Breast epithelium (tissue), 4 donors: ENCODE results near the gene FAM221B. TPM values are rescaled to one million over a fixed set of nuclear protein-coding genes. Genes with fewer than 3 reads are reported as not detected.

Experiments used
- DNase-seq, 2 donors: peaks; one replicate each; pipeline ENCODE4 v3.0.0-alpha.2; 2019; ENCODE audit warnings: low spot score in 2 of 2
- H3K27ac ChIP-seq, 2 donors: fragments of 200-600 bp; sonication (generic) in 1 of 2; one replicate each; pipeline ENCODE4 v1.5.1; 2016 to 2019; ENCODE audit warnings: mild to moderate bottlenecking in 1 of 2
- H3K27me3 ChIP-seq, 2 donors: fragments of 200-600 bp; sonication (generic) in 1 of 2; one replicate each; pipeline versions ENCODE4 v1.5.1 to v1.6.0; 2017 to 2019; ENCODE audit warnings: control low read depth in 1 of 2, mild to moderate bottlenecking in 1 of 2
- H3K36me3 ChIP-seq: fragments of 200-600 bp; one replicate; pipeline ENCODE4 v1.5.1; 2019
- H3K4me1 ChIP-seq, 2 donors: fragments of 200-600 bp; sonication (generic); one replicate each; pipeline ENCODE4 v1.5.1; 2016 to 2019; ENCODE audit warnings: control low read depth in 1 of 2
- H3K4me3 ChIP-seq, 3 donors: fragments of 200-600 bp; sonication (generic); 1 replicate in 2 of 3; 2 replicates in 1 of 3; pipeline ENCODE4 v1.5.1; 2016 to 2019; ENCODE audit warnings: mild to moderate bottlenecking in 3 of 3, moderate library complexity in 2 of 3
- H3K9me3 ChIP-seq, 2 donors: fragments of 200-600 bp; sonication (generic) in 1 of 2; one replicate each; pipeline ENCODE4 v1.5.1; 2016 to 2019; ENCODE audit warnings: control low read depth in 1 of 2
- POLR2A ChIP-seq: fragments of 450-650 bp; IDR thresholded peaks from one replicate; pipeline ENCODE4 v1.6.1; 2016; ENCODE audit warnings: antibody characterized with exemption, mild to moderate bottlenecking, moderate library complexity
- POLR2AphosphoS5 ChIP-seq, 3 donors: sonication (generic); formaldehyde crosslinking; IDR thresholded peaks; one replicate each; pipeline ENCODE4 v1.6.1; 2017; ENCODE audit warnings: antibody characterized with exemption in 3 of 3
- intact Hi-C: fragments of 100-400 bp; cut with DNase I; formaldehyde crosslinking; loops from one replicate; pipeline ENCODE4 v1.15.1; 2023; ENCODE audit warnings: low total_unique reads
- total RNA-seq, 3 donors: library from RNA; depleted of rRNA; stranded (reverse); fragments of >200 nt; gene quantifications; one replicate each; pipeline ENCODE4 v1.1.0, GENCODE V29; 2016
- TF ChIP-seq, protein P1 (sequence below), 3 donors: fragments of 450-650 bp; IDR thresholded peaks; one replicate each; pipeline ENCODE4 v1.5.1; 2016 to 2017; ENCODE audit warnings: antibody characterized with exemption in 3 of 3, mild to moderate bottlenecking in 3 of 3, moderate library complexity in 3 of 3

The FAM221B gene
- total RNA-seq, 3 donors from 2014 or later, result 0.15 TPM; not detected in 2

GRCh38 chr9:35818341-35818740 is 10.2 kb downstream of the FAM221B start:
- H3K4me1 ChIP-seq, result peaks cover 7% of the 10 kb centered on the region in 2 donors
- TF ChIP-seq, protein P1, sequence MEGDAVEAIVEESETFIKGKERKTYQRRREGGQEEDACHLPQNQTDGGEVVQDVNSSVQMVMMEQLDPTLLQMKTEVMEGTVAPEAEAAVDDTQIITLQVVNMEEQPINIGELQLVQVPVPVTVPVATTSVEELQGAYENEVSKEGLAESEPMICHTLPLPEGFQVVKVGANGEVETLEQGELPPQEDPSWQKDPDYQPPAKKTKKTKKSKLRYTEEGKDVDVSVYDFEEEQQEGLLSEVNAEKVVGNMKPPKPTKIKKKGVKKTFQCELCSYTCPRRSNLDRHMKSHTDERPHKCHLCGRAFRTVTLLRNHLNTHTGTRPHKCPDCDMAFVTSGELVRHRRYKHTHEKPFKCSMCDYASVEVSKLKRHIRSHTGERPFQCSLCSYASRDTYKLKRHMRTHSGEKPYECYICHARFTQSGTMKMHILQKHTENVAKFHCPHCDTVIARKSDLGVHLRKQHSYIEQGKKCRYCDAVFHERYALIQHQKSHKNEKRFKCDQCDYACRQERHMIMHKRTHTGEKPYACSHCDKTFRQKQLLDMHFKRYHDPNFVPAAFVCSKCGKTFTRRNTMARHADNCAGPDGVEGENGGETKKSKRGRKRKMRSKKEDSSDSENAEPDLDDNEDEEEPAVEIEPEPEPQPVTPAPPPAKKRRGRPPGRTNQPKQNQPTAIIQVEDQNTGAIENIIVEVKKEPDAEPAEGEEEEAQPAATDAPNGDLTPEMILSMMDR (IDR thresholded peaks at IDR 0.05), result no peak
- TF ChIP-seq POLR2AphosphoS5 (IDR thresholded peaks at IDR 0.05) (no peak), POLR2A (no peak)
- H3K27ac ChIP-seq, result no peak overlapping the region
- no peak for DNase-seq
- intact Hi-C loops, result no loop called here
- no peaks in the 10 kb centered on the region for H3K36me3 ChIP-seq
- H3K4me3 ChIP-seq, result no peak overlapping the region
- H3K27me3 ChIP-seq, result no peaks in the 10 kb centered on the region
- no peaks in the 10 kb centered on the region for H3K9me3 ChIP-seq

GRCh38 chr9:35816708-35817107 is 11.8 kb downstream of the FAM221B start:
- Histone ChIP-seq H3K36me3 (no peaks in the 10 kb centered on the region), H3K27ac (no peak overlapping the region), H3K9me3 (no peaks in the 10 kb centered on the region), H3K4me3 (no peak overlapping the region), H3K27me3 (no peaks in the 10 kb centered on the region), H3K4me1 (peaks cover 7% of the 10 kb centered on the region in 2 donors)
- DNase-seq, result no peak
- no peak for TF ChIP-seq POLR2A
- TF ChIP-seq, protein P1 (IDR thresholded peaks at IDR 0.05), result no peak
- no peak for TF ChIP-seq POLR2AphosphoS5 (IDR thresholded peaks at IDR 0.05)
- intact Hi-C loops, result no loop called here

- H3K4me3 ChIP-seq, result peak within 1 kb of the TSS; percentile 83 to 96 (median 92)
- peaks cover 7% of the 10 kb centered on the region in 2 donors for H3K4me1 ChIP-seq
- no peaks in the 10 kb centered on the region for H3K36me3 ChIP-seq
- H3K27ac ChIP-seq, result peak within 1 kb of the TSS; percentile 96 to 97
- H3K27me3 ChIP-seq, result no peaks in the 10 kb centered on the region
- no peaks in the 10 kb centered on the region for H3K9me3 ChIP-seq
- peak; percentile 95 to 98 for DNase-seq
- intact Hi-C loops, result no loop called here
- TF ChIP-seq POLR2A, result peak; percentile 87
- peak; percentile 82 to 85 (median 83) for TF ChIP-seq POLR2AphosphoS5 (IDR thresholded peaks at IDR 0.05)
- TF ChIP-seq, protein P1 (IDR thresholded peaks at IDR 0.05), result no peak
Observed at GRCh38 chr9:35814841-35815543, 13.5 kb downstream of the FAM221B start, which contains the start of gene HINT2. Gene HINT2, minus strand, starts transcription at chr9:35815042. Its CDS starts 63 bp downstream, at chr9:35814979.

- DNase-seq, result peak; percentile 47 to 70
- H3K4me1 ChIP-seq, result peaks cover 7% of the 10 kb centered on the region in 2 donors
- H3K36me3 ChIP-seq, result no peaks in the 10 kb centered on the region
- no peaks in the 10 kb centered on the region for H3K27me3 ChIP-seq
- no peaks in the 10 kb centered on the region for H3K9me3 ChIP-seq
- TF ChIP-seq POLR2AphosphoS5 (IDR thresholded peaks at IDR 0.05) (no peak), POLR2A (no peak)
- TF ChIP-seq, protein P1 (IDR thresholded peaks at IDR 0.05), result no peak
- intact Hi-C loops, result no loop called here
- H3K4me3 ChIP-seq, result peak overlapping the region; percentile 83 to 96 (median 92)
- peak overlapping the region; percentile 96 to 97 for H3K27ac ChIP-seq
Observed at GRCh38 chr9:35814106-35814840, 14.3 kb downstream of the FAM221B start.
